ENCODE results near the gene S100A10. TPM values are rescaled to one million over a fixed set of nuclear protein-coding genes. Genes with fewer than 3 reads are reported as not detected.

Gene S100A10
- total and polyA plus RNA-seq, 10 donors = 45.6 to 167 (median 79.0) TPM

GRCh38 chr1:152003846-152004442 lies 10.3 kb upstream of the S100A10 start:
- no peaks in the 10 kb centered on the region for H3K9me3 ChIP-seq
- peaks cover 0 to 13% (median 10%) of the 10 kb centered on the region in 6 donors for H3K4me1 ChIP-seq
- no peaks in the 10 kb centered on the region for H3K36me3 ChIP-seq
- H3K27me3 ChIP-seq (replicated peaks in 1 of 7) = peaks cover 0 to 52% (median 0%) of the 10 kb centered on the region in 7 donors
- 72 to 80% (median 76%) methylated on average over 4 of the region's 4 CpGs for WGBS, 5 donors
- H3K4me3 ChIP-seq = no peak overlapping the region
- TF ChIP-seq POLR2AphosphoS5 (IDR thresholded peaks at IDR 0.05) = no peak
- no peak for TF ChIP-seq POLR2A (IDR thresholded peaks at IDR 0.05)
- TF ChIP-seq, protein P1, sequence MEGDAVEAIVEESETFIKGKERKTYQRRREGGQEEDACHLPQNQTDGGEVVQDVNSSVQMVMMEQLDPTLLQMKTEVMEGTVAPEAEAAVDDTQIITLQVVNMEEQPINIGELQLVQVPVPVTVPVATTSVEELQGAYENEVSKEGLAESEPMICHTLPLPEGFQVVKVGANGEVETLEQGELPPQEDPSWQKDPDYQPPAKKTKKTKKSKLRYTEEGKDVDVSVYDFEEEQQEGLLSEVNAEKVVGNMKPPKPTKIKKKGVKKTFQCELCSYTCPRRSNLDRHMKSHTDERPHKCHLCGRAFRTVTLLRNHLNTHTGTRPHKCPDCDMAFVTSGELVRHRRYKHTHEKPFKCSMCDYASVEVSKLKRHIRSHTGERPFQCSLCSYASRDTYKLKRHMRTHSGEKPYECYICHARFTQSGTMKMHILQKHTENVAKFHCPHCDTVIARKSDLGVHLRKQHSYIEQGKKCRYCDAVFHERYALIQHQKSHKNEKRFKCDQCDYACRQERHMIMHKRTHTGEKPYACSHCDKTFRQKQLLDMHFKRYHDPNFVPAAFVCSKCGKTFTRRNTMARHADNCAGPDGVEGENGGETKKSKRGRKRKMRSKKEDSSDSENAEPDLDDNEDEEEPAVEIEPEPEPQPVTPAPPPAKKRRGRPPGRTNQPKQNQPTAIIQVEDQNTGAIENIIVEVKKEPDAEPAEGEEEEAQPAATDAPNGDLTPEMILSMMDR (IDR thresholded peaks at IDR 0.05 in 8 of 11, conservative IDR thresholded peaks at IDR 0.05 in 3 of 11) = no peak
- intact Hi-C loops (cut with DNase I; ENCODE audit: low total_unique reads) = no loop called here
- no peak for DNase-seq
- no peak overlapping the region for H3K27ac ChIP-seq

- Histone ChIP-seq H3K36me3 (no peaks in the 10 kb centered on the region), H3K4me3 (no peak overlapping the region), H3K9me3 (no peaks in the 10 kb centered on the region), H3K4me1 (peaks cover 0 to 12% (median 10%) of the 10 kb centered on the region in 6 donors), H3K27me3 (replicated peaks in 1 of 7) (peaks cover 0 to 52% (median 0%) of the 10 kb centered on the region in 7 donors), H3K27ac (no peak overlapping the region)
- TF ChIP-seq, protein P1 (IDR thresholded peaks at IDR 0.05 in 8 of 11, conservative IDR thresholded peaks at IDR 0.05 in 3 of 11) = no peak
- TF ChIP-seq POLR2AphosphoS5 (IDR thresholded peaks at IDR 0.05) = no peak
- TF ChIP-seq POLR2A (IDR thresholded peaks at IDR 0.05) = no peak
- DNase-seq = no peak
- 48 to 66% (median 52%) methylated on average over 3 of the region's 3 CpGs for WGBS, 5 donors
- intact Hi-C loops (cut with DNase I; ENCODE audit: low total_unique reads) = no loop called here
Measured at GRCh38 chr1:152002960-152003359, 9.3 kb upstream of the S100A10 start.

GRCh38 chr1:152001631-152002584 lies 8.2 kb upstream of the S100A10 start:
- Histone ChIP-seq H3K27ac (peak overlapping the region in 2 of 8 donors; percentile 14 to 70), H3K4me3 (no peak overlapping the region), H3K9me3 (no peaks in the 10 kb centered on the region), H3K27me3 (replicated peaks in 1 of 7) (peaks cover 0 to 52% (median 0%) of the 10 kb centered on the region in 7 donors), H3K4me1 (peaks cover 0 to 14% (median 10%) of the 10 kb centered on the region in 6 donors), H3K36me3 (no peaks in the 10 kb centered on the region)
- no peak for TF ChIP-seq POLR2A (IDR thresholded peaks at IDR 0.05)
- TF ChIP-seq, protein P1 (IDR thresholded peaks at IDR 0.05 in 8 of 11, conservative IDR thresholded peaks at IDR 0.05 in 3 of 11) = peak; percentile 78 to 95 (median 90)
- WGBS, 5 donors = 68 to 82% (median 74%) methylated on average over 4 of the region's 4 CpGs
- DNase-seq = peak; percentile 86
- intact Hi-C loops (cut with DNase I; ENCODE audit: low total_unique reads) = no loop called here
